GM21786 (cell line): ENCODE measurements around the gene CCDC12.

ENCODE experiments used
- ATAC-seq: cut with Tn5 transposase; IDR thresholded peaks from one replicate; pipeline ENCODE4 v1.9.1; 2021; ENCODE audit not compliant: unreplicated experiment

Gene CCDC12

DNA sequence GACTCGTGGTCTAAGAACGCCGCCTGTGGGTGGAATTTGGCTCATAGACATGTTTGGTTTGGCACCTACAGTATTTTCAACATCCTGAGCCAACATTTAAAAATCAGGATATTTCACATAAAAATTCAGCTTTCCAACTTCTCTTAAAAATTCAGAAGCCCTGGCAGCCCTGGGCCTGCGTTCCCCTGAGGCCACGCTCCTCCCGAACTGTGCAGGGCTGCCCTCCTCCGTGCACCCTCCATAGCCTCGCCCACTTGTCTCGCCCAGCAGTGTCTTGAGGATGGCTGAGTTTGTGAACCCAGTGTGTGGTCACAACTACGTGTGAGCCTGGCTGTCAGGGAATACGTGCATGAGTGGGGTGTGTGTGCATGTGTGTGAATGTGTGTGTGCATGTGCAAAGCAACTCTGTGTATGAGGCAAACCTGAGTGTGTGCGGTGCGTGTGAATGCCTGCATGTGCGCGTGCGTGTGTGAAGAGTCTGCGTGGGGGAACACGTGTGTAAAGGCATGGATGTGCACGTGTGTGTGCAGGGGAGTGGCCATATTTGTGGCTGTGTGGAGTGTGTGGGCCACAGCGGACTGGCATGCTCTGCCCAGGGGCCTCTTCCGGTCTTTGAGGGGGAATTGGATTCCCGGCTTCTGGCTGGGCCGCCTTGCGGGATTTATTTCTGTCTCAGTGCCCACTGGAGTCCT lies 68.1 kb downstream of the CCDC12 start:
- no peak for ATAC-seq

DNA sequence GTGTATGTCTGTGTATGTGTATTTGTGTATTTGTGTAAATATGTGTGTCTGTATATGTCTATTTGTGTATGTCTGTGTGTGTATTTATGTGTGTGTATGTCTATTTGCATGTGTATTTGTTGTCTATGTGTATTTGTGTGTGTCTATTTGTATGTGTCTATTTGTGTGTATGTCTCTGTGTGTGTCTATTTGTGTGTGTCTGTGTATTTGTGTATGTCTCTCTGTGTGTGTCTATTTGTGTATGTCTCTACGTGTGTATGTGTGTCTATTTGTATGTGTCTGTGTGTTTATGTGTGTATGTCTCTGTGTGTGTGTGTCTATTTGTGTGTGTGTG lies 68.6 kb downstream of the CCDC12 start:
- ATAC-seq = no peak

DNA sequence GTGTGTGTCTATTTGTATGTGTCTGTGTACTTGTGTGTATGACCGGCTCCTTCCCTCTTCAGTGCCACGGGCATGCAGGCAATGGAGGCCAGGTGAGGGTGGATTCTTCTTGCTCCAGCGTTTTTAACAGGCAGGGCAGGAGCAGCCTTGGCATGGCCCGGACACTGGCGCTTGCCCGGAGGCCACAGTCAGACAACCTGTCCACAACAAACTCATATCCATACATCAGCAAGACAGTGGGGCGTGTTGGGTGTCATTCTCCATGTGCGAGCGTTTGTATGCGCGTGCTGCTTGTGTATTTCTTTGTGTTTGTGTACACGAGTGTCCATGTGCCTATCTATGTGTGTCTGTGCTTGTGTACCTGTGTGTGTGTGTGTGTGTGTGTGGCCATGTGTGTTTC lies 69.3 kb downstream of the CCDC12 start:
- no peak for ATAC-seq

DNA sequence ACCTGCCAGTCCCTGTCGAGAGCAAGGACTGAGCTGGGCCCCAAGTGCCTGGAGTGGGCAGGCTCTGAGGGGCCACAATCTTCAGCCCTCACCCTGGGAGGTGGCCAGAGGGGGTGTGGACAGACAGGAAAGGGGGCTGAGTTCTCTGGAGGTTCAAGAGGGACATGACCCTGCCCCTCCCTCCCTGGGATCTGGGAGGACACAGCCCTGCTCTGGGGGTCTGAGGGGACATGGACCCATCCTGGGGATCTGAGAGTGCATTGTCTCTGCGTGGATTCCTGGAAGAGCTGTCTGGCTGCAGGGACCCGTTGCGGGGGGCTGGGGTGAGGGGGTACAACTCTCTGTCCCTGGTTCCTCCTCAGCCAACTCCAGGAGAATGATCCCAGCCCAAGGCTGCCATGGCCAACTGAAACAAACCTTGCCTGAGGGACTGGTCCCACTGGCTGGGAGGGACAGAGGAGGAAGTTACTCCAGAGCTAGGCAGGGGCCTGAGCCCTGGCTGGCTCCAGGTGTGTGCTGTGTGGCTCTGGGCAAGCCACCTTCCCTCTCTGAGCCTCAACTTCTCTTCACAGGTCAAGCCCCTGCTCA lies 70.0 kb downstream of the CCDC12 start:
- no peak for ATAC-seq

DNA sequence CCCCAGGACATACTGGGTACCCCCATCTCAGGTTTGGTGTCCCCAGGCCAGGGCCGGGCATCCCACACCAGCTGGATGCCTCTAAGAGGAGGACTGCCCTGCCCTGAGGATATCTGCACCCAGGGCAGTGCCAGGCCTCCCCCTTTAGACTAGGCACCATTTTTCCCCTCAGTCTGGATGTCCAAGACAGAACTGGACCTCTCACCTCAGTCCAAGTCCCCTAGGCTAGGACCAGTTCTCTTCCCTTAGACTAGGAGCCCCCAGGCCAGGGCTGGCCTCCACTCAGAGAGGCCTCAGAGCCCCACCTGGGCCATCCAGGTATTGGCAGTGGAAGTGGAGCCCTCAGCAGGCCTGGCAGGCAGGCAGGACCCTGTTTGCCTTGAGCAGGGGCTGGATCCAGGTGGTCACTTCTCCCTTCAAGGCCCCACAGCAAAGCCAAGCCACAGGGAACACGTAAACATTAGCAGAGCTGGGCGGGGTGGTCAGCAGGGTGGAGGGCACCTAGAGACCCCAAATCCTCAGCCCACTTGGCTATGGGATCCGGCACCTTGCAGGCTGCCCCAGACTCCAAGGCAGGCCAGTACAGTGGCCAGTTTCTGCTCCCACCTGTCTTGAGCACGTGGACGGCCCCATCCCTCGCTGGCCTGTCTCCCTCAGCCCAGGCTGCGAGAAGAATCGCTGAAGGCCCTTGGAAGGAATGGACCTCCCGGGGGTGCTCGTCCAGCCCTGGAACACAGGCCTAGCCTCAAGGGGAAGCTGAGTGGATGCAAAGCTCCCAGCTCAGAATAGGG lies 70.7 kb downstream of the CCDC12 start:
- no peak for ATAC-seq

DNA sequence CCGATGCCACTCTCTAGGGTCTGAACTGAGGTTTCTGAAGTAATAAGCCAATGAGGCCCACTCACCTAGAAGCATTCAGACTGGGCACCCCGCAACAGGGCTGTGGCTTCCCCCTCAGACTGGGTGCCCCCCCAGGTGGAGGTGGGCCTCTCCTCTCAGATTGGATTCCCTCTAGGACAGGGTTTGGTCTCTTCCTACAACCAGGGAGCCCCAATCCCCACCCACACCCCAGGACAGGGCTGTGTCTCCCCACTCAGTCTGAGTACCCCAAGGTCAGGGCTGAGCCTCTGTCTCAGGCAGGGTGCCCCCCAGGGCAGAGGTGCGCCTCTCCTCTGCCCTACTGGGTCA lies 71.4 kb downstream of the CCDC12 start:
- no peak for ATAC-seq

DNA sequence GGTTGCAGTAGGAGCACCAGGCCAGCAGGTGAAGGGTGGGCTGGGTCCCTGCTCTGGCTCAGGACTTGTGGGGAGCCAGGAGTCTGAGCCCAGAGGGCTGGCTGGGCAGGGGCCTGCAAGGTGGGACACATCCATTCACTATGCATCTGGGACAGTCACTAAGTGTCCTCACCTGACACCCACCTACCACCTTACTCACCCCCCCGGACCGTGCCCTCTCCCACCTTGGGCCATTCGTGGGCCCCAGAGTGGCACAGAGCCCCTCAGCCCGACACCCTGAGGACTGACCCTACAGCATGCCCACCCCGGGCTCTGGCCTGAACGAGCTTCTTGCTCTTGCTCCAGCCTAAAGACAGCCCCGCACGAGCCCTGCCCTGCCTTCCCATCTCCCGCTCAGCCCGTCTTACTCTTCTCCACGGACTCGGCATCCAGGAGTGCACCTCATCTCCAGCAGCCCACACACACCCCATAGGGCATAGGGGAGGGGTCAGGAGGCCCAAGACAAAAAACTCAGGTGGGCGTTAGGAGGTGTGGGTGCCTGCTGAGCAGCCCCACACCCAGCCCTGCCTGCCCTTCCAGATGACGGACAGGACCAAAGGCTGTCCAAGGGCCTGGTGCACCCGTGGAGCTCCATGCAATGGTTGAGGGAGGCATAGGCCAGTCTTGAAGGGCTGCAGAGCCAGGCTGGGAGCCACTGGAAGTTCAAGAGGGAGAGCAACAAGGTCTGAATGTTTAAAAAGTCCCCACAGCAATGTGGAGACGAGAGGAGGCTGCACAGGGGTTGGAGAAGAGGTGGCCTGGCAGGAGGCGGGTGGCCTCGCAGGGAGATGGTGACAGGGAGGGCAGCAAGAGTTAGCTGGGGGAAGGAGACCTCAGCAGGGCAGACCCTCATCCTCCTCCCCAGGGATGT lies 72.0 kb downstream of the CCDC12 start:
- ATAC-seq = no peak

DNA sequence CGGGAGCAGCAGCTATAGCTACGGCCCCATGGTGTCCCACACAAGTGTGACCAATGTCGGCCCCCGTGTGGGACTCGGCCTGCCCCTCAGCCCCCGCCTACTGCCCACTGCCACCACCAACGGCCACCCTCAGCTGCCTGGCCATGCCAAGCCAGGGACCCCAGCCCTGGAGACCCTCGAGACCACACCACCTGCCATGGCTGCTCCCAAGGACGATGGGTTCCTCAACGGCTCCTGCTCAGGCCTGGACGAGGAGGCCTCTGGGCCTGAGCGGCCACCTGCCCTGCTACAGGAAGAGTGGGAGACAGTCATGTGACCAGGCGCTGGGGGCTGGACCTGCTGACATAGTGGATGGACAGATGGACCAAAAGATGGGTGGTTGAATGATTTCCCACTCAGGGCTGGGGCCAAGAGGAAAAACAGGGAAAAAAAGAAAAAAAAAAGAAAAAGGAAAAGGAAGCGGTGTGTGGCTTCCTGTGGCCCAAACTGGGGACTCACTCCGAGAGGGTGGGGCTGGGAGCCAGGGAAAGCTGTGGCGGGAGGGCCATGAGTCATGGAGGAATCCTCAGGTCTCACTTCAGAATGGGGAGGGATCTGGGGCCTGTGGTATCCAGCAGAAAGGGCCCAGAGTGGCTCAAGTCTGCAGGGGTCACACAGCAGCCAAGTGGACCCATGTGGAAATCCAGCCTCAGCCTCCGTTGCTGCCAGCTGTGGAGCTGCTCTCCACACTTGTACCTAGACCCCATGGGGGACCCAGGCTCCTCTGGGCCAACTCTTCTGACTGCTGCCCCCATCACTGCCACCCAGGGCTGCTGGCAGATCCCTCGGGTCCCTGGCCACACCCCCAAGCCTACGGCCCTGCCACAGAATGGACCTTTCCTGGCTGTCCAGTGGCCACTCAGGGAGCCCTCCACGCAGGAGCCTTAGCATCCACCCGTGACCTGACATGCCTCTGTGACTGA lies 72.9 kb downstream of the CCDC12 start:
- ATAC-seq = no peak

DNA sequence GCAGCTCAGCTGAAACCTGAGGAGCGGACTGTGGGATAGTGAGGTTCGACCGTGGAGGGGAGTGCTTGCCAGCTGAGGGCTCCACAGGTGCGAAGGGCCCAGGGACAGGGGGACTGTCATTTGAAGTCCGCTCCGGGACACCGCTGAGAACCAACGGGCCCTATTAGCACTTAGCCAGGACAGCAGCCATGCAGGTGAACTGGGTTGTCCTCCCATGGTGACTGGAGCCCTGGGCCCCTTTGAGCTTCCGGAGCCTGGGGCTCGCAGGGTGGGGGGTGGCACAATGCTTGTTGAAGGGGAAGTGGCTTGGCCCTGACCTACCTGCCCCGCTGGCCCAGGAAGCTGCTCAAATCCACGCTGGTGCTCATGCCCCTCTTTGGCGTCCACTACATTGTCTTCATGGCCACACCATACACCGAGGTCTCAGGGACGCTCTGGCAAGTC lies 74.3 kb downstream of the CCDC12 start:
- no peak for ATAC-seq

DNA sequence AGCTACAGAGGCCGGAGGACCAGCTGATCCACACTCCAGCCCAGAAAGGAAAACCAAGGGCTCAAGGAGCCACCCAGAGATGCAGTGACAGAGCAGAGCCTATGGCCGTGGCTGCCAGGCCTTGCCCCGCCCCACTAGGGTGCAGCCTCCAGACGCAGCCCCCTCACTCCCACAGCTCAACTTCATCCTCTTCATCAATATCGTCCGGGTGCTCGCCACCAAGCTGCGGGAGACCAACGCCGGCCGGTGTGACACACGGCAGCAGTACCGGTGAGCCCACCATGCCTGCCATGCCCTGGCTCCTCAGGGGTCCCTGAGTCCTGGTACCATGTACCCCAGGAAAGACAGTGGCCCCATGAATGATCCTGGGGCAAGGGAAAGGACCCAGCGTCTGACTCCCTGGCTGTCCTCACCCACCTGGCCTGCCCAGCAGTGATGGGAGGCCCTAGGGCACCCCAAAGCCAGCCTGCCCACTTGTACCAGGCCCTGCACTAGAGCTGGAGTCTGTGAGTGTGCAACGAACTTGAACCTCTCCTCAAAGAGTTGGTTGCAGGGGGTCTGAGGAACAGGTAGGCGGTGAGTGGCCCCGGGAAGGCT lies 74.9 kb downstream of the CCDC12 start:
- ATAC-seq = no peak

DNA sequence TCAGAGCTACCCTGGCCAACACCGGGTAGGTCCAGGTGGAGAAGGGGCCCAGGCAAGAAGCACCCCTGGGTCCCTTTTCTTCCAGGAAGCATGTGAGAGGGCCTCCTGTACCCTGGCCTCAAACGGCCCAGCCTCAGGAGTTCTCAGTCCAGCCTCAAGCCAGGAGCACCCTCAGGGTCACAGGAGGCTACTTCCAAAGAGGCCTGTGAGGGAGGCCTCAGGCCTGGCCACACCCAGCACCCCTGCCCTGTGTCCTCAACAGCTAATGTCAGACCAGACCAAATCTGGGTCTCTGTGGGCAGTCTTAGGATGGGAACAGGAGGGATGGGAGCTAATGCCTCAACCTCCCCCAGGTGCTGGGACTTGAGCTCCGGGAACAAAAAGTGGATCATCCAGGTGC lies 75.5 kb downstream of the CCDC12 start:
- ATAC-seq = no peak

DNA sequence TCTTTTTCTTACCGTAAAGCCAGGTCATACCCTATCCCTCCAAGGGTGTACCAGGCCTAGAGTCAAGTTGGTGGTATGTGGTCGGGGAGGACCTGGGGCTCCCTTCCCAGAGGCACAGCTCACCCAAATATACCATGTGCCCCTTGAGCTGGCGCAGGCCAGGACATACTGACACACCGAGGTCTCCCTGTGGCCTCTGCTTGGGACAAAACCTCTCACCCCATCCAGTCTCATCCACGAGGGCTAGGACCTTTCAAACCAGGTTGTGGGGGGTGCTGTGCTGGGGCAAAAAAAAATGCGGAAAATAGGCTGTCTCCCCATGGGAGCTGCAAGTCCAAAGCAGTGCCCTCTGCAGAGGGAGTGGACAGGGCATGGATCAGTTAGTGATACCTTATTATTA lies 76.2 kb downstream of the CCDC12 start:
- ATAC-seq = no peak

DNA sequence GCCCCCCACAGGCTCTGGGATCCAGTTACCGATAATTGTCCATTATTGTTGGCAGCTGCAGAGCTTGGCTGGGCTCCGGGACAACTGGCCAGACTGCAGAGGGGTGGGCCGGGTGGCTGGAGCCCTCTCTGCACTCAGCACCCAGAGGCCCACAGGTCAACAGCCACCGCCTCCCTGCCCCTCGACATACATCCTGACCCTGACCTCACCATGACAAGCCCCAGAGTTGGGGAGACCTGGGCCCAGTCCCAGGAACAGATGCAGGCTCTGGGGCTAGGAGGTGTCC lies 76.6 kb downstream of the CCDC12 start:
- no peak for ATAC-seq

DNA sequence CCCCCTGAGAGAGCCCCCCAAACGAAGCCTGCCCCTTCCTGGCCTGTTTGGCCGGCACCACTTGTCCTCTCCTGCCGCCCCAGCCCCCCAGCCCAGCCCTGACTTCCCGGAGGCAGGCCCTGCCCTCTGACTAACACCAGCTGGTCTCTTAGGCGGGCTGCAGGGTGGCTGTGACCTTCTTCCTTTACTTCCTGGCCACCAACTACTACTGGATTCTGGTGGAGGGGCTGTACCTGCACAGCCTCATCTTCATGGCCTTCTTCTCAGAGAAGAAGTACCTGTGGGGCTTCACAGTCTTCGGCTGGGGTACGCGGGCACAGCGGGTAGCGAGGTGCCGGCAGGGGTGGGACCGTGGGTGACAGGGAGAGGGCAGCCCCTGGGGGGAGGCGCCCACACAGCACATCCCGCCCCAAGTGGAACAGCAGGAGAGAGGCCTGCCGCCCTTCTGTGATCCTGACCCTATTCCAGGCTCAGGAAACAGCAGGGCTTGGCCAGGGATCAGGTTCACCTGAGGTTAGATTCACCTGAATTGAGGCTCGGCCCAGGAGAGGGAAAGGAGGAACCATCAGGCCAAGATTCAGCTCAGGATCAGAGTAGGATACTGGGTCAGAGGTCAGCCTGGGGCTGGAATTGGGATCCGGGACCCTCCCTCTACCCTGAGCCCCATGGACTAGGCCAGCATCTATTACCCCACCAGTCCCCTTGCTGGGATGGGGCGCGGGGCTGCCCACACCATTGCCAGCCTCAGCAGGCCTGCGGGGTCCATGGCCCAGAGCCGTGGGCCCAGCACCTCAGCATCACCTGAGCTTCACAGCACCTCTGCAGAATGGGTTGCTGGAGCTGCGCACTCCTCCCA lies 77.2 kb downstream of the CCDC12 start:
- no peak for ATAC-seq

DNA sequence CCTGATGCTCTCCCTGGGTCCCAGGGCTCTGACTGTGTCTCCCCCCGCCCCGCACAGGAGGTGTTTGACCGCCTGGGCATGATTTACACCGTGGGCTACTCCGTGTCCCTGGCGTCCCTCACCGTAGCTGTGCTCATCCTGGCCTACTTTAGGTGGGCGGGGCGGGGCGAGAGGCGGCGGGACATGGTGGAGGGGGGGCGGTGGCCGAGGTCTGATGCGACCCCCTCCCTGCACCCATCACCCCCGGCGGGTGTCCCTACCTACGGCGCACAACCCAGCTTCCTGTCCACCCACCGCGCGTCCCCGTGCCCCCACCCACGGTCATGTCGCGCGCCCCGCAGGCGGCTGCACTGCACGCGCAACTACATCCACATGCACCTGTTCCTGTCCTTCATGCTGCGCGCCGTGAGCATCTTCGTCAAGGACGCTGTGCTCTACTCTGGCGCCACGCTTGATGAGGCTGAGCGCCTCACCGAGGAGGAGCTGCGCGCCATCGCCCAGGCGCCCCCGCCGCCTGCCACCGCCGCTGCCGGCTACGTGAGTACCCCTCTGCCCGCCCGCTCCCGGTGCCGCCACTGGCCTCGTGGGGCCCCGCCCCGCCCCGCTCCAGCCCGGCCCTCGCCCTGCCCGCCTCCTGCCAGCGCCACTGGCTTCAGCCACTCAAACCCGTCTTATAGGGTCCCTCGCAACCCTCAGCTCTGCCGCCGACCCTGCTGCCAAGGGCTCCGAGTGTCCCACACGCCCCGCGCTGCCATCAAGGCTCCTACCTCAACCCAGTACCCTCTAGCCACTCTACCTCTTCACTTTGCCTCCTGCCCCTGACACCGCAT lies 78.0 kb downstream of the CCDC12 start:
- ATAC-seq = no peak

DNA sequence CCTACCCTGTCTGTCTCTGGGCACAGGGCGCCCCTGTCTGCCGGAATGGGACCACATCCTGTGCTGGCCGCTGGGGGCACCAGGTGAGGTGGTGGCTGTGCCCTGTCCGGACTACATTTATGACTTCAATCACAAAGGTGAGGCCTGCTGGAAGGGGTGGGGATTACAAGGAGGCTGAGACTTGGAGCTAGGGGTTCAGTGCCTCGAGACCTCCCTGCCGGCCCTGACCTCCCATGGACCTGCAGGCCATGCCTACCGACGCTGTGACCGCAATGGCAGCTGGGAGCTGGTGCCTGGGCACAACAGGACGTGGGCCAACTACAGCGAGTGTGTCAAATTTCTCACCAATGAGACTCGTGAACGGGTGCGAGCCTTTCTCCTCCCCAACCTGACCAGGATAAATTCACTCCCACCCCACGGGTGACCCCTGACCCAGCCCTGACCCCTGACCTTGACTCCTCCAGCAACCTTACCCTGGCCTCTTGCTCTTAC lies 78.7 kb downstream of the CCDC12 start:
- ATAC-seq = no peak

DNA sequence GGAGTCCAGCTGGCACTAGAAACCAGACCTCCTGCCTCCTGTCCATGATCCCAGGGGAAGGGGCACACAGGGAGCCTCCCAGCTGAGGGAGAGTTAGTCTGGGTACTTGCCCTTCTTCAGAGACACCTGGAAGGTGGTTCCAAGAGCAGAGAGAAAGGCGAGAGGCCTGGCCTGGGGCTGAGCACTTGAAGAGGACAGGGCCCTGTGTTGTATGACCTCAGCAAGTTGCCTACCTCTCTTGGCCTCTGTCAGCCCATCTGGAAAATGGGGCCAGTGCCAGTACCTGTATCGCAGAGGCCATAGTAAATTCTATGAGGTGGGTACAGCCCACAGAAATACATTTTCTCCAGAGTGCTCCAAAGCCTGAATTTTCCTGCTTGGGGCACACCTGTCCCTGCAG lies 79.5 kb downstream of the CCDC12 start:
- no peak for ATAC-seq

DNA sequence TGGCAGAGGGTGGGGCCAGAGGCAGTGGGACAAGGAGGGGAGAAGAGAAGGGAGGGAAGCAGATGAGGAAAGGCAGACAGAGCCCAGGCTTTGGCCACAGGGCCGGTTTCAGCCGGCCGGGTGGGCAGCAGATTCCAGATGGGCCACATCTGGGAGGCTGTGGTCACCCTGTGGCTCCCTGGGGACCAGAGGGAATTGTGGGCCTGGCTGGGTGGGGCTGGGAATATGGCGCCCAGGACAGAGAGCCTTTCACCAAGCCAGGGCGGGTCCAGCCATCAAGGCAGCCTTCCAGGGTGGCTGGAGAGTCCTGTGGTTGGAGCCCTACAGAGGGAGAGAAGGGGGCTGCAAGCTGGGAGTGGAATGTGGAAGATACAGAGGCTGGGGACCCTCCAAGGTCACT lies 80.2 kb downstream of the CCDC12 start:
- no peak for ATAC-seq
